AG04449 (cell line): ENCODE measurements around the gene CFAP100.

Experiments used
- CTCF ChIA-PET: fragments of 350-600 bp; formaldehyde crosslinking; extraction: SDS; loops from one replicate; lab custom pipeline; 2021; ENCODE audit warnings: antibody characterized with exemption; lab: Yijun Ruan, JAX
- POLR2A ChIA-PET: fragments of 400-600, 350-600 bp; formaldehyde crosslinking; extraction: SDS; loops from one replicate; lab custom pipeline; 2020; ENCODE audit warnings: antibody characterized with exemption, inconsistent platforms; lab: Yijun Ruan, JAX
- DNase-seq: peaks from one replicate; pipeline ENCODE4 v3.0.0-alpha.2; 2010; ENCODE audit warnings: low read depth, low spot score
- H3K4me3 ChIP-seq: 2 replicates; pipeline ENCODE4 v1.5.1; 2011; ENCODE audit warnings: low read depth, mild to moderate bottlenecking, control low read depth, low read length
- TF ChIP-seq, protein P1 (sequence below): IDR thresholded peaks from one replicate; pipeline ENCODE4 v1.5.1; 2011; ENCODE audit warnings: mild to moderate bottlenecking, moderate library complexity, low read length, control low read depth, inconsistent platforms; ENCODE audit not compliant: insufficient read depth; ENCODE audit errors: missing control alignments

CFAP100 gene

DNA sequence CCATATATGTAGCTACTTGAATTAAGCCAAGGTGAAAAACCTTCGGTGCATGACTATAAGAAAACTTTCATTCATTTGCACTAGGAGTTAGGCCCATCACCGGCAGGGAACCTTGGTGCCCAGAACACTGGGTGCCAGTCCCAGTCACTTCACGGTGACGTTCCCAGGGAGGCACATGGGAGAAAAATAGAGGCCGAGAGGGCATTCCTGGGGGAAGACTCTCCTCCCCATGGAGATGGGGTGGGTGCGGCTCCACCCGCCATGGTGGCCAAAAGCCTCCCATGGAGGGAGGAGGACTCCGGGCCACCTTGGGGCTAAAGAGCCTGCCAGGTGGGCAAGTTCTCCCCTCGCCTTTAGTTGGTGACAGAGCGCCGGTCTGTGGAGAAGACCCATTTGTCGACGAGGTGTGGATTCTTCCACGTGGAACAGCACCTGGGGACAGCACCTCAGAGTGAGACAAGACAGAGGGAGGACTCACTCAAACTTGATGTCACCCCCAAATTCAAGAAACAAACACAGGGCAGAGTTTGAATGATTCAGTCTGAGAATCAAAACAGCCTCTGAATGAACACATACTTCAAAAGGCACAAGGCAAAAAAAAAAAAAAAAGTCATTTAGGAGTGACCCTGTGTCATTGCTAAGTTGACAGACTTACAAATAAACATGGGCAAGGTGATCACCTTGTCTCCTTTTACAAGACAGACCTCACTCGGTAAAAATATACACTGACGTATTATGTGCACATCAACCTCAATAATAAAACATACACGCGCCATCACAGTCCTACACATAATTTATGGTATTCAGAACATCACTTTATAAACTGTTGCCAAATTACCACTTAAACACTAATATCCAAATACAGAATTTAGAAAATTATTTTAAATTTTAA lies 42.4 kb downstream of the CFAP100 start:
- POLR2A ChIA-PET = no interaction called here
- DNase-seq = no peak
- CTCF ChIA-PET = no interaction called here
- H3K4me3 ChIP-seq = no peak overlapping the region
- TF ChIP-seq, protein P1, sequence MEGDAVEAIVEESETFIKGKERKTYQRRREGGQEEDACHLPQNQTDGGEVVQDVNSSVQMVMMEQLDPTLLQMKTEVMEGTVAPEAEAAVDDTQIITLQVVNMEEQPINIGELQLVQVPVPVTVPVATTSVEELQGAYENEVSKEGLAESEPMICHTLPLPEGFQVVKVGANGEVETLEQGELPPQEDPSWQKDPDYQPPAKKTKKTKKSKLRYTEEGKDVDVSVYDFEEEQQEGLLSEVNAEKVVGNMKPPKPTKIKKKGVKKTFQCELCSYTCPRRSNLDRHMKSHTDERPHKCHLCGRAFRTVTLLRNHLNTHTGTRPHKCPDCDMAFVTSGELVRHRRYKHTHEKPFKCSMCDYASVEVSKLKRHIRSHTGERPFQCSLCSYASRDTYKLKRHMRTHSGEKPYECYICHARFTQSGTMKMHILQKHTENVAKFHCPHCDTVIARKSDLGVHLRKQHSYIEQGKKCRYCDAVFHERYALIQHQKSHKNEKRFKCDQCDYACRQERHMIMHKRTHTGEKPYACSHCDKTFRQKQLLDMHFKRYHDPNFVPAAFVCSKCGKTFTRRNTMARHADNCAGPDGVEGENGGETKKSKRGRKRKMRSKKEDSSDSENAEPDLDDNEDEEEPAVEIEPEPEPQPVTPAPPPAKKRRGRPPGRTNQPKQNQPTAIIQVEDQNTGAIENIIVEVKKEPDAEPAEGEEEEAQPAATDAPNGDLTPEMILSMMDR = no peak

DNA sequence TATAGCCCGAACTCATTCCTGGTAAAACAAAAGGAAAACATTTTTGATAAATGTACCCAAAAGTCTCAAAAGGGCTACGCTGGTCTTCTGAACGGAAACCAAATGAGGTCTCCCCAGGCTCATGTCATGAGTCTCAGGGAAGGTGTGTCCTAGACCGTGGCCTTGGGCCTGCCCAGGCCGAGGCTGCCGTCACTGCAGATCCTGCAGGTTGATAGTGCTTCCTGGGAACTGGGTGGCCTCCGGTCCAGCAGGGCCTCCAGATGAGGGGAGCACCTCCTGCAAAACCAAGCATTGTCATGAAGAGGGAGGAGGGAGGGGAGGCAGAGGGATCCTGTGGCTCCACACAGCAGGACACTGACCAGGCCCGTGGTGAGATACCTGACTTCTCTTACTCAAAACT lies 43.5 kb downstream of the CFAP100 start:
- DNase-seq = no peak
- POLR2A ChIA-PET = no interaction called here

DNA sequence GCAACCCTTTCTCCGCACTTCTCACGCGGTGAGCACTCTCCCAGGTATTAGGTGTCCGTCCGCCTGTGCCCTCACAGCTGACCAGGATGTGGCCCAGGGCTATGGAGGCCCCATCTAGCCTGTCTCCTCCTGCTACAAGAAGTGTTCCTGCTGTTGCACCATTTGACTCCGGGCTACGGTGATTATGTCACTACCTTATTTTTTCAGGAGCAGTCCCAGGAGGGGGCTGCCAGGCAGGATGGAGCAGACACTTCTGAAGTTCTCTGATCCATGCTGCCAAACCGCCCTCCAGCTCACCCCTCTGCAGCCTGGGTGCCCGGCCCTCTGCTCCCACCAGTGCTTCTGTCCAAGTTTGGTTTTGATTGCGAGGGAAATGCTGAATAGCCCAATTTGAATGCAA lies 44.0 kb downstream of the CFAP100 start:
- TF ChIP-seq, protein P1 = no peak
- no peak for DNase-seq
- H3K4me3 ChIP-seq = no peak overlapping the region
- ChIA-PET CTCF (interaction anchor here (0.6 to 2.2 kb wide), 2 partner anchors 13 to 305 kb away, joined by 3 to 10 read pairs; no protein-coding TSS in a partner anchor), POLR2A (no interaction called here)

More for the DNA sequence above, 43.5 kb downstream of the CFAP100 start:
- CTCF ChIA-PET = no interaction called here
- TF ChIP-seq, protein P1 = no peak
- H3K4me3 ChIP-seq = no peak overlapping the region

DNA sequence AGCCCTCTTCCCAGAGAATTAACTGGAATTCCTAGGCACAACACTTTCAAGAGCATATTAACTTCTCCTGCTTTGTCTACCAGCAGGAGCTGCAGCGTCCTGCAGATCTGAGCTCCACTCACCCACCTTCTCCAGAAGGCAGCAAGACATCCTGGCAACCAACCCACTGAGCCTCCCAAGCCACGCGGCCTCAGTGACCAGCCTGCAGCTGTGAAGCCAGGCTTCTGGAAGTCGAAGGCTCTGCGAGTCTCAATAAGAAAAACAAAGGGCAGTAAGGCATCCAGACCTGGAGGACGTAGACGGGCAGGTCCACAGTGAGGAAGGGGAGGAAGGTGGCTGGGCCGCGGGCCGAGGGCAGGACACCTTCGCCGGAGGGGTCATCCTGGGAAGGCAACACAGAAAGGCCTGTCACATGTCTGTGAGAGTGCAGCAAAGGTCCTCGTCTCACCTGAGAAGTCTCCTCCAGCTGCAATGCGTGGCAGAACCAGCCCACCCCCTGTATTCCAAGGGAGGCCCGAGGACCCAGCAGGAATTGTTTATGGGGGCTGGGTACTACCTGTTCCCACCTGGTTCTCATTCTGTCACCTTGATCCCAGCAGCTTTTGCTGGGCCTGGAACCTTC lies 44.7 kb downstream of the CFAP100 start:
- TF ChIP-seq, protein P1 = no peak
- no peak overlapping the region for H3K4me3 ChIP-seq
- CTCF ChIA-PET = interaction anchor here (0.6 to 2.2 kb wide), 3 partner anchors 12 to 306 kb away, joined by 3 to 10 read pairs (median 3); no protein-coding TSS in a partner anchor
- no peak for DNase-seq
- POLR2A ChIA-PET = no interaction called here

DNA sequence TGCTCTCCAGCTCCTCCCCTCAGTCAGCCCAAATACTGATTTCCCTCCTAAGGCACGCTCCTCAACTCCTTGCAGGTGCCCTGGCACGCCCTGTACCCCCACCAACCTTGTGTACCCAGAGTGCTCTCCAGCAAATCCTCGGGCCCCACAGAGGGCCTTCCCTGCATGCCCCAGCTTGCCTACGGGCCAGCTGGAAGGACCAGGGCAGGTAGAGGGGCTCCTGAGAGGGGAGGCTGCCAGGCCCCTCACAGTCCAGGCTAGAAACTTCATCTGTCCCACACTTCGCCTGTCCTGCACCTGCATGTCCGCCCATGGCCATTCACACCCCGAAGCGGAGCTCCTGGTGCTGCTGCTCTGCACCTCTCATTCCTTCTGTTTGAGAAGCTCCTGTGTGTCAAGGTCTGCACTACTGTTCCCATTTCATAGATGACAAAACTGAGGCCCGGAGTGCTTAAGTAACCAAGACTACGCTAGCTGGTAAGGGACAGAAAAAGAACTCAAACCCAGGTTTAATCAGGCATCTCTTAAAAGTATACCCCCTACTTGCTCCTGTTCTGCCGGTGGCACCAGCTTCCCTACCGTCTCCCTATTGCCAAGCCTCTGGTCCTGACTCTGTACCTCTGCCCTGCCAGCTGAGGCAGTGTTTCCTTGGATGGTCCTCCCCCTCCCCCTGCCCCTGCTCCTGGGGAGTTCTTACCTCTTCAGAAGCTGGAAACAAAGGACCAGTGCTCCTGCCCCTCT lies 45.4 kb downstream of the CFAP100 start:
- DNase-seq = no peak
- ChIA-PET CTCF (interaction anchor here (0.9 to 2.2 kb wide), 2 partner anchors 12 to 306 kb away, joined by 3 to 10 read pairs; no protein-coding TSS in a partner anchor), POLR2A (no interaction called here)
- TF ChIP-seq, protein P1 = no peak
- H3K4me3 ChIP-seq = no peak overlapping the region
